HEK293 (cell line): Measurements from ENCODE around the gene C11orf58.

Experiments used
- CTCF ChIA-PET: fragments of 350-600 bp; formaldehyde crosslinking; extraction: SDS; loops from one replicate; lab custom pipeline; 2021; ENCODE audit warnings: antibody characterized with exemption; lab: Yijun Ruan, JAX
- POLR2A ChIA-PET: fragments of 300-600 bp; formaldehyde crosslinking; extraction: SDS; loops from one replicate; lab custom pipeline; 2020; ENCODE audit warnings: antibody characterized with exemption, inconsistent platforms; lab: Yijun Ruan, JAX
- H3K27ac ChIP-seq: fragments of 200-500 bp; sonication (Bioruptor generic); 2 replicates; pipeline ENCODE4 v1.5.1; 2014; ENCODE audit warnings: low read depth, low read length, control low read depth, inconsistent platforms; ENCODE audit errors: extremely low read depth
- H3K36me3 ChIP-seq, 2 experiments: fragments of 200-500 bp in 1 of 2; sonication (Bioruptor generic) in 1 of 2; 1 replicate in 1 of 2; 2 replicates in 1 of 2; pipeline ENCODE4 v1.5.1; 2014 to 2017; ENCODE audit warnings: inconsistent platforms in 2 of 2, low read length in 2 of 2; ENCODE audit not compliant: control insufficient read depth in 2 of 2, insufficient read depth in 1 of 2
- H3K4me1 ChIP-seq: fragments of 200-500 bp; sonication (Bioruptor generic); 2 replicates; pipeline ENCODE4 v1.5.1; 2014; ENCODE audit warnings: mild to moderate bottlenecking, low read length, inconsistent platforms; ENCODE audit not compliant: control insufficient read depth, insufficient read depth
- H3K4me3 ChIP-seq: 2 replicates; pipeline ENCODE4 v1.5.1; 2011; ENCODE audit warnings: low read depth, mild to moderate bottlenecking, control low read depth, low read length, moderate library complexity
- H3K9me3 ChIP-seq: fragments of 200-500 bp; sonication (Bioruptor generic); 2 replicates; pipeline ENCODE4 v1.5.1; 2014; ENCODE audit warnings: low read depth, low read length, inconsistent platforms; ENCODE audit not compliant: control insufficient read depth, insufficient read depth
- GLI4 ChIP-seq: fragments of 450-650 bp; formaldehyde crosslinking; IDR thresholded peaks from 2 replicates; pipeline ENCODE4 v1.5.1; 2016; ENCODE audit warnings: missing biosample characterization, missing genetic modification characterization
- KLF8 ChIP-seq: fragments of 450-650 bp; formaldehyde crosslinking; IDR thresholded peaks from 2 replicates; pipeline ENCODE4 v1.5.1; 2016; ENCODE audit warnings: missing biosample characterization, missing genetic modification characterization
- RBAK ChIP-seq: fragments of 450-650 bp; formaldehyde crosslinking; IDR thresholded peaks from 2 replicates; pipeline ENCODE4 v1.5.1; 2016; ENCODE audit warnings: missing biosample characterization, missing genetic modification characterization
- REPIN1 ChIP-seq: fragments of 450-650 bp; formaldehyde crosslinking; IDR thresholded peaks from 2 replicates; pipeline ENCODE4 v1.5.1; 2017; ENCODE audit warnings: missing biosample characterization, missing genetic modification characterization, low read depth
- SCRT1 ChIP-seq: fragments of 450-650 bp; formaldehyde crosslinking; IDR thresholded peaks from 2 replicates; pipeline ENCODE4 v1.5.1; 2016; ENCODE audit warnings: missing biosample characterization, missing genetic modification characterization, borderline replicate concordance
- SETDB1 ChIP-seq: IDR thresholded peaks from one replicate; pipeline ENCODE4 v1.6.1; 2017; ENCODE audit warnings: mild to moderate bottlenecking, low read length, moderate library complexity, mixed read lengths; ENCODE audit not compliant: insufficient read length
- SP3 ChIP-seq: fragments of 450-650 bp; formaldehyde crosslinking; IDR thresholded peaks from 2 replicates; pipeline ENCODE4 v1.5.1; 2016; ENCODE audit warnings: missing biosample characterization, missing genetic modification characterization
- ZBTB7A ChIP-seq: fragments of 450-650 bp; formaldehyde crosslinking; IDR thresholded peaks from 2 replicates; pipeline ENCODE4 v1.5.1; 2016; ENCODE audit warnings: low read depth, missing biosample characterization, missing genetic modification characterization
- ZFP37 ChIP-seq: fragments of 450-650 bp; formaldehyde crosslinking; IDR thresholded peaks from 2 replicates; pipeline ENCODE4 v1.5.1; 2016; ENCODE audit warnings: missing biosample characterization, missing genetic modification characterization
- ZNF138 ChIP-seq: fragments of 450-650 bp; formaldehyde crosslinking; IDR thresholded peaks from 2 replicates; pipeline ENCODE4 v1.5.1; 2016; ENCODE audit warnings: missing biosample characterization, missing genetic modification characterization, borderline replicate concordance
- ZNF155 ChIP-seq: fragments of 450-650 bp; formaldehyde crosslinking; IDR thresholded peaks from 2 replicates; pipeline ENCODE4 v1.5.1; 2016; ENCODE audit warnings: missing biosample characterization, missing genetic modification characterization
- ZNF184 ChIP-seq: fragments of 450-650 bp; IDR thresholded peaks from 2 replicates; pipeline ENCODE4 v1.5.1; 2018; ENCODE audit warnings: missing biosample characterization, mild to moderate bottlenecking, missing genetic modification characterization
- ZNF292 ChIP-seq: fragments of 450-650 bp; formaldehyde crosslinking; IDR thresholded peaks from 2 replicates; pipeline ENCODE4 v1.5.1; 2016; ENCODE audit warnings: low read depth, missing biosample characterization, missing genetic modification characterization, borderline replicate concordance
- ZNF302 ChIP-seq: fragments of 450-650 bp; formaldehyde crosslinking; IDR thresholded peaks from 2 replicates; pipeline ENCODE4 v1.5.1; 2016; ENCODE audit warnings: missing biosample characterization, missing genetic modification characterization, low read depth
- ZNF341 ChIP-seq: fragments of 450-650 bp; formaldehyde crosslinking; IDR thresholded peaks from 2 replicates; pipeline ENCODE4; 2016; ENCODE audit warnings: low read depth, missing biosample characterization, missing genetic modification characterization
- ZNF529 ChIP-seq: fragments of 450-650 bp; formaldehyde crosslinking; IDR thresholded peaks from 2 replicates; pipeline ENCODE4 v1.5.1; 2017; ENCODE audit warnings: missing genetic modification characterization, missing biosample characterization; ENCODE audit not compliant: insufficient replicate concordance
- ZNF530 ChIP-seq: fragments of 450-650 bp; formaldehyde crosslinking; IDR thresholded peaks from 2 replicates; pipeline ENCODE4 v1.5.1; 2016; ENCODE audit warnings: low read depth, missing biosample characterization, missing genetic modification characterization
- ZNF610 ChIP-seq: fragments of 450-650 bp; formaldehyde crosslinking; IDR thresholded peaks from 2 replicates; pipeline ENCODE4 v1.5.1; 2016; ENCODE audit warnings: missing biosample characterization, missing genetic modification characterization, borderline replicate concordance
- ZNF664 ChIP-seq: fragments of 450-650 bp; formaldehyde crosslinking; IDR thresholded peaks from 2 replicates; pipeline ENCODE4 v1.5.1; 2016; ENCODE audit warnings: missing biosample characterization, missing genetic modification characterization
- ZNF670 ChIP-seq: fragments of 450-650 bp; formaldehyde crosslinking; IDR thresholded peaks from 2 replicates; pipeline ENCODE4 v1.5.1; 2016; ENCODE audit warnings: missing biosample characterization, missing genetic modification characterization, low read depth
- ZNF785 ChIP-seq: fragments of 450-650 bp; formaldehyde crosslinking; IDR thresholded peaks from 2 replicates; pipeline ENCODE4 v1.5.1; 2016; ENCODE audit warnings: missing biosample characterization, missing genetic modification characterization
- ZSCAN16 ChIP-seq: fragments of 450-650 bp; formaldehyde crosslinking; IDR thresholded peaks from 2 replicates; pipeline ENCODE4 v1.5.1; 2016; ENCODE audit warnings: missing biosample characterization, missing genetic modification characterization
- TF ChIP-seq, protein P1 (sequence below): fragments of 450-650 bp; formaldehyde crosslinking; IDR thresholded peaks from 2 replicates; pipeline ENCODE4 v1.5.1; 2016; ENCODE audit warnings: missing biosample characterization, missing genetic modification characterization
- TF ChIP-seq, protein P2 (sequence below): fragments of 450-650 bp; formaldehyde crosslinking; IDR thresholded peaks from 2 replicates; pipeline ENCODE4 v1.5.1; 2016; ENCODE audit warnings: missing biosample characterization, missing genetic modification characterization, low read depth
- TF ChIP-seq, protein P3 (sequence below): fragments of 450-650 bp; formaldehyde crosslinking; IDR thresholded peaks from 2 replicates; pipeline ENCODE4 v1.5.1; 2016; ENCODE audit warnings: missing biosample characterization, missing genetic modification characterization
- TF ChIP-seq, protein P4 (sequence below): fragments of 450-650 bp; formaldehyde crosslinking; IDR thresholded peaks from 2 replicates; pipeline ENCODE4 v1.5.1; 2016; ENCODE audit warnings: missing biosample characterization, missing genetic modification characterization, borderline replicate concordance

The C11orf58 gene

DNA sequence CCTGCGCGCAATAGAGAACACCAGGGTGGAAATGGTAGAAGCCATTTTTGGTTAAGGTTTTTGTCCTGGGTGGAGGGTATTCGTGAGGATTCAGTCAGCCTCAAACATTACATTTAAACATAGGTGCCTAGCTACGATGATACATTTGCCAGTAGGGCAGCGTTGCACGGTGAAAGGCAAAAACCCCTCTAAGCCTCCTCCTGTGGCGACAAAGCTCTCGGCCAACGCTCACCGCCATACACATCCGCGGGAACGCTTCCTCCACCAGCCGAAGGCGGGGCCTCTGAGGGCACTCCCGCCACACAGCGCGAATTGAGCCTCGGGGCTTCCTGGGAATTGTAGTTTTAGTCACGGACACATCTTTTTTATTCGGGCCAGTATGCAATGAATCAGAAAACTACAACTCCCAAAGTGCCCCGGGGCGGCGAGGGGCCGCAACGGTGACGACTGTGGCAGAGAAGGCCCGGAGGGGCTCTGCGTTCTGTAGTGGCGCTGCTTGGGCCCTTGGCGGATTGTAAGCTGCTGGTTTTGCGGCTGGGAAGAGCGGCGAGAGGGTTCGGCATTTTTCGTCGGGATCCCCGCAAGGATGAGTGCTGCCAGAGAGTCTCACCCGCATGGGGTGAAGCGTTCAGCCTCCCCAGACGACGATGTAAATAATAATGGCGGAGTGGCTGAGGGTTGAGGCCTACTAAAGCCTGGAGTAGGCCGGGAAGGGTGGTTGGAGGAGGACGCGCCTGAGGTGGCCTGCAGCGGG is at the start of gene C11orf58:
C11orf58 (plus strand) TSS at position 455 of the 754 bp plus-strand sequence; CDS start at position 587, 132 bp downstream.
- H3K27ac ChIP-seq = peak within 1 kb of the TSS; percentile 77
- H3K36me3 ChIP-seq = peaks cover 0 to 16% of the 10 kb centered on the region in 2 experiments; a peak in 2 of 3 replicates
- ChIA-PET CTCF (interaction anchor here (0.8 to 1.5 kb wide), 3 partner anchors 10 to 106 kb away, joined by 3 to 5 read pairs (median 5); no protein-coding TSS in a partner anchor), POLR2A (interaction anchor here (0.5 to 0.7 kb wide), 2 partner anchors 46 to 1289 kb away, joined by 3 read pairs; no protein-coding TSS in a partner anchor)
- H3K9me3 ChIP-seq = no peaks in the 10 kb centered on the region
- H3K4me3 ChIP-seq = peak within 1 kb of the TSS; percentile 96
- H3K4me1 ChIP-seq = no peaks in the 10 kb centered on the region
- no peak for TF ChIP-seq ZNF610 (tag by site-specific recombination)
- TF ChIP-seq SETDB1 = no peak
- no peak for TF ChIP-seq ZNF155 (tag by site-specific recombination)
- TF ChIP-seq ZNF341 = peak; percentile 68
- peak; percentile 91 for TF ChIP-seq SP3 (tag by site-specific recombination)
- TF ChIP-seq, protein P1, sequence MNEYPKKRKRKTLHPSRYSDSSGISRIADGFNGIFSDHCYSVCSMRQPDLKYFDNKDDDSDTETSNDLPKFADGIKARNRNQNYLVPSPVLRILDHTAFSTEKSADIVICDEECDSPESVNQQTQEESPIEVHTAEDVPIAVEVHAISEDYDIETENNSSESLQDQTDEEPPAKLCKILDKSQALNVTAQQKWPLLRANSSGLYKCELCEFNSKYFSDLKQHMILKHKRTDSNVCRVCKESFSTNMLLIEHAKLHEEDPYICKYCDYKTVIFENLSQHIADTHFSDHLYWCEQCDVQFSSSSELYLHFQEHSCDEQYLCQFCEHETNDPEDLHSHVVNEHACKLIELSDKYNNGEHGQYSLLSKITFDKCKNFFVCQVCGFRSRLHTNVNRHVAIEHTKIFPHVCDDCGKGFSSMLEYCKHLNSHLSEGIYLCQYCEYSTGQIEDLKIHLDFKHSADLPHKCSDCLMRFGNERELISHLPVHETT = peak; percentile 65; the same call in 1 of the 2 replicates
- no peak for TF ChIP-seq RBAK (tag by site-specific recombination)
- no peak for TF ChIP-seq ZNF529
- TF ChIP-seq KLF8 = peak; percentile 65; the same call in 1 of the 2 replicates
- TF ChIP-seq ZBTB7A (tag by site-specific recombination) = peak; percentile 83; the same call in 1 of the 2 replicates
- no peak for TF ChIP-seq ZNF530
- TF ChIP-seq ZNF785 = no peak
- TF ChIP-seq ZNF670 (tag by site-specific recombination) = no peak
- no peak for TF ChIP-seq ZNF302 (tag by site-specific recombination)
- no peak for TF ChIP-seq ZSCAN16
- no peak for TF ChIP-seq ZNF292 (tag by site-specific recombination)
- TF ChIP-seq SCRT1 (tag by site-specific recombination) = no peak
- TF ChIP-seq, protein P2, sequence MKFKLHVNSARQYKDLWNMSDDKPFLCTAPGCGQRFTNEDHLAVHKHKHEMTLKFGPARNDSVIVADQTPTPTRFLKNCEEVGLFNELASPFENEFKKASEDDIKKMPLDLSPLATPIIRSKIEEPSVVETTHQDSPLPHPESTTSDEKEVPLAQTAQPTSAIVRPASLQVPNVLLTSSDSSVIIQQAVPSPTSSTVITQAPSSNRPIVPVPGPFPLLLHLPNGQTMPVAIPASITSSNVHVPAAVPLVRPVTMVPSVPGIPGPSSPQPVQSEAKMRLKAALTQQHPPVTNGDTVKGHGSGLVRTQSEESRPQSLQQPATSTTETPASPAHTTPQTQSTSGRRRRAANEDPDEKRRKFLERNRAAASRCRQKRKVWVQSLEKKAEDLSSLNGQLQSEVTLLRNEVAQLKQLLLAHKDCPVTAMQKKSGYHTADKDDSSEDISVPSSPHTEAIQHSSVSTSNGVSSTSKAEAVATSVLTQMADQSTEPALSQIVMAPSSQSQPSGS = peak; percentile 47; the same call in 1 of the 2 replicates
- TF ChIP-seq, protein P3, sequence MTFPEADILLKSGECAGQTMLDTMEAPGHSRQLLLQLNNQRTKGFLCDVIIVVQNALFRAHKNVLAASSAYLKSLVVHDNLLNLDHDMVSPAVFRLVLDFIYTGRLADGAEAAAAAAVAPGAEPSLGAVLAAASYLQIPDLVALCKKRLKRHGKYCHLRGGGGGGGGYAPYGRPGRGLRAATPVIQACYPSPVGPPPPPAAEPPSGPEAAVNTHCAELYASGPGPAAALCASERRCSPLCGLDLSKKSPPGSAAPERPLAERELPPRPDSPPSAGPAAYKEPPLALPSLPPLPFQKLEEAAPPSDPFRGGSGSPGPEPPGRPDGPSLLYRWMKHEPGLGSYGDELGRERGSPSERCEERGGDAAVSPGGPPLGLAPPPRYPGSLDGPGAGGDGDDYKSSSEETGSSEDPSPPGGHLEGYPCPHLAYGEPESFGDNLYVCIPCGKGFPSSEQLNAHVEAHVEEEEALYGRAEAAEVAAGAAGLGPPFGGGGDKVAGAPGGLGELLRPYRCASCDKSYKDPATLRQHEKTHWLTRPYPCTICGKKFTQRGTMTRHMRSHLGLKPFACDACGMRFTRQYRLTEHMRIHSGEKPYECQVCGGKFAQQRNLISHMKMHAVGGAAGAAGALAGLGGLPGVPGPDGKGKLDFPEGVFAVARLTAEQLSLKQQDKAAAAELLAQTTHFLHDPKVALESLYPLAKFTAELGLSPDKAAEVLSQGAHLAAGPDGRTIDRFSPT (tag by site-specific recombination) = peak; percentile 83
- 0 out of 2 replicates have a peak, but pooled peaks have one; percentile 37 for TF ChIP-seq GLI4 (tag by site-specific recombination)
- no peak for TF ChIP-seq ZNF664 (tag by site-specific recombination)
- TF ChIP-seq ZNF184 (tag by site-specific recombination) = no peak
- no peak for TF ChIP-seq ZNF138 (tag by site-specific recombination)
- TF ChIP-seq REPIN1 = no peak
- peak; percentile 69; the same call in 1 of the 2 replicates for TF ChIP-seq ZFP37 (tag by site-specific recombination)
- TF ChIP-seq, protein P4, sequence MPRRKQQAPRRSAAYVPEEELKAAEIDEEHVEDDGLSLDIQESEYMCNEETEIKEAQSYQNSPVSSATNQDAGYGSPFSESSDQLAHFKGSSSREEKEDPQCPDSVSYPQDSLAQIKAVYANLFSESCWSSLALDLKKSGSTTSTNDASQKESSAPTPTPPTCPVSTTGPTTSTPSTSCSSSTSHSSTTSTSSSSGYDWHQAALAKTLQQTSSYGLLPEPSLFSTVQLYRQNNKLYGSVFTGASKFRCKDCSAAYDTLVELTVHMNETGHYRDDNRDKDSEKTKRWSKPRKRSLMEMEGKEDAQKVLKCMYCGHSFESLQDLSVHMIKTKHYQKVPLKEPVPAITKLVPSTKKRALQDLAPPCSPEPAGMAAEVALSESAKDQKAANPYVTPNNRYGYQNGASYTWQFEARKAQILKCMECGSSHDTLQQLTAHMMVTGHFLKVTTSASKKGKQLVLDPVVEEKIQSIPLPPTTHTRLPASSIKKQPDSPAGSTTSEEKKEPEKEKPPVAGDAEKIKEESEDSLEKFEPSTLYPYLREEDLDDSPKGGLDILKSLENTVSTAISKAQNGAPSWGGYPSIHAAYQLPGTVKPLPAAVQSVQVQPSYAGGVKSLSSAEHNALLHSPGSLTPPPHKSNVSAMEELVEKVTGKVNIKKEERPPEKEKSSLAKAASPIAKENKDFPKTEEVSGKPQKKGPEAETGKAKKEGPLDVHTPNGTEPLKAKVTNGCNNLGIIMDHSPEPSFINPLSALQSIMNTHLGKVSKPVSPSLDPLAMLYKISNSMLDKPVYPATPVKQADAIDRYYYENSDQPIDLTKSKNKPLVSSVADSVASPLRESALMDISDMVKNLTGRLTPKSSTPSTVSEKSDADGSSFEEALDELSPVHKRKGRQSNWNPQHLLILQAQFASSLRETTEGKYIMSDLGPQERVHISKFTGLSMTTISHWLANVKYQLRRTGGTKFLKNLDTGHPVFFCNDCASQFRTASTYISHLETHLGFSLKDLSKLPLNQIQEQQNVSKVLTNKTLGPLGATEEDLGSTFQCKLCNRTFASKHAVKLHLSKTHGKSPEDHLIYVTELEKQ (tag by site-specific recombination) = no peak
